LNCaP clone FGC (cell line): ENCODE results near the gene TMEM52.

ENCODE experiments used
- DNase-seq: peaks from one replicate; pipeline ENCODE4 v3.0.0-alpha.2; 2011; ENCODE audit warnings: low read depth
- H3K4me3 ChIP-seq: 2 replicates; pipeline ENCODE4 v1.5.1; 2011; ENCODE audit warnings: mild to moderate bottlenecking, low read depth, low read length, control low read depth
- TF ChIP-seq, protein P1 (sequence below): IDR thresholded peaks from 2 replicates; pipeline ENCODE4 v1.5.1; 2012; ENCODE audit warnings: mild to moderate bottlenecking; ENCODE audit not compliant: control insufficient read depth, insufficient read depth; ENCODE audit errors: extremely low read depth

Gene TMEM52

DNA sequence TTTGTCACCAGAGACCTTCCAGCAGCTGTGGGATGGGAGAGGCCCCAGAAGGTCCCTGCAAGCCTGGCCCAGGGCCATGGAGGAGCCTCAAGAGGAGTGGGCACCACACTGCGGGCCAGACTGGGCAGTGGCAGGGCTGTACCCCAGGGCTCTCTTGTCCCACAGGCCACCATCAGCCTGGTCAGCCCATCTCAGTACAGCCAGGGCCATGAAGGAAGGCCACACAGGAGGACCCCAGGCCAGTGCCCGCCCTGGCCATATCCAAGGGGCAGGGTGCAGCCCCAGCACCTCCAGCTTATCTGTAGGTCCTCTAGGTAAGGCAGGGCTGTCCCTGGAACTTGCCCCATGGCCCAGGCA lies 25.1 kb downstream of the TMEM52 start:
- DNase-seq, result no peak
- no peak overlapping the region for H3K4me3 ChIP-seq
- TF ChIP-seq, protein P1, sequence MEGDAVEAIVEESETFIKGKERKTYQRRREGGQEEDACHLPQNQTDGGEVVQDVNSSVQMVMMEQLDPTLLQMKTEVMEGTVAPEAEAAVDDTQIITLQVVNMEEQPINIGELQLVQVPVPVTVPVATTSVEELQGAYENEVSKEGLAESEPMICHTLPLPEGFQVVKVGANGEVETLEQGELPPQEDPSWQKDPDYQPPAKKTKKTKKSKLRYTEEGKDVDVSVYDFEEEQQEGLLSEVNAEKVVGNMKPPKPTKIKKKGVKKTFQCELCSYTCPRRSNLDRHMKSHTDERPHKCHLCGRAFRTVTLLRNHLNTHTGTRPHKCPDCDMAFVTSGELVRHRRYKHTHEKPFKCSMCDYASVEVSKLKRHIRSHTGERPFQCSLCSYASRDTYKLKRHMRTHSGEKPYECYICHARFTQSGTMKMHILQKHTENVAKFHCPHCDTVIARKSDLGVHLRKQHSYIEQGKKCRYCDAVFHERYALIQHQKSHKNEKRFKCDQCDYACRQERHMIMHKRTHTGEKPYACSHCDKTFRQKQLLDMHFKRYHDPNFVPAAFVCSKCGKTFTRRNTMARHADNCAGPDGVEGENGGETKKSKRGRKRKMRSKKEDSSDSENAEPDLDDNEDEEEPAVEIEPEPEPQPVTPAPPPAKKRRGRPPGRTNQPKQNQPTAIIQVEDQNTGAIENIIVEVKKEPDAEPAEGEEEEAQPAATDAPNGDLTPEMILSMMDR, result no peak

DNA sequence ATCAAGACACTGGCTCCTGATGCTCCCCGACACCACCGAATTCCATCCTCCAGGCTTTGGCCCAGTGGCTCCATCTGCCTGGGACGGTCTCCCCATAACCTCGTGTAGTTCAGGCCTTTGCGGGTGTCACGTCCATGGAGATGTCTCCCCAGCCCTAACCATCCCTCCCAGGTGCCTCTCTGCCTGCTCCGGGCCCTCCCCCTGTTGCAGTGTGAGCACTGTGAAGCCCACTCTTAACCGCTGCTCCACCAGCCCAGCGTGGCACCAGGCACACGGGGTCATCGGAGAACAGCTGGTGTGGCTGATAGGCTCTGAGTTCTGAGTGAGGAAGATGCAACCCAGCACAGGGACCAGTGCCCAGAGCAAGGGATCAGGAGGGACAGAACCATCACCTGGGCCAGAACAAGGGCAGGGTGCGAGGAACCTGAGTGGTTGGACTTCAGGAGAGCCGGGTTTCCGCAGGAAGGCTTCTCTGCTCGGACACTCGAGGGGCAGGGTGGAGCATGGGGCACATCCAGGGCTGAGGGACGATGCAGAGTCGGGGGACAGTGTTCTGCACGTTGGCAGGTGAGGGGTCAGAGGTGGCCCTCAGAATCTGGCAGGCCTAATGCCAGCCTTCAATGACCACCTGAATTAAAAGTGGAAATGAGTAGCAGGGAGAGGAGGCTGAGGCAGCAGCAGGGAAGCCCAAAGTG lies 25.6 kb downstream of the TMEM52 start:
- H3K4me3 ChIP-seq, result no peak overlapping the region
- TF ChIP-seq, protein P1, result no peak
- DNase-seq, result no peak

DNA sequence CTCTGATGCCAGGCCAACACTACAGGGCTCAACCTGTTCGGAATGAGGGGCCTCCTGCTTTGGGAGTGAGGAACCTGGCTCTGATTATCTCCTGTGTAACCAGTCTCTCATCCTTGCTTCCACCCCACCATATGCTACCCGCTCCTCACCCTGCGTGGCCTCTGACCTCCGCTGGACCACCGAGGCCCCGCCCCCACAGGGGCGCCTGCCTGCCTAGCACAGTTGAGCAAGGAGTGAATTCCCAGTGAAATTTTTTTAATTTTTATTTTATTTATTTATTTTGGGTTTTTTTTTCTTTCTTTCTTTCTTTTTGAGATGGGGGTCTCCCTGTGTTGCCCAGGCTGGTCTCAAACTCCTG lies 26.3 kb downstream of the TMEM52 start:
- peak overlapping the region; percentile 61 for H3K4me3 ChIP-seq
- DNase-seq, result no peak
- TF ChIP-seq, protein P1, result no peak

DNA sequence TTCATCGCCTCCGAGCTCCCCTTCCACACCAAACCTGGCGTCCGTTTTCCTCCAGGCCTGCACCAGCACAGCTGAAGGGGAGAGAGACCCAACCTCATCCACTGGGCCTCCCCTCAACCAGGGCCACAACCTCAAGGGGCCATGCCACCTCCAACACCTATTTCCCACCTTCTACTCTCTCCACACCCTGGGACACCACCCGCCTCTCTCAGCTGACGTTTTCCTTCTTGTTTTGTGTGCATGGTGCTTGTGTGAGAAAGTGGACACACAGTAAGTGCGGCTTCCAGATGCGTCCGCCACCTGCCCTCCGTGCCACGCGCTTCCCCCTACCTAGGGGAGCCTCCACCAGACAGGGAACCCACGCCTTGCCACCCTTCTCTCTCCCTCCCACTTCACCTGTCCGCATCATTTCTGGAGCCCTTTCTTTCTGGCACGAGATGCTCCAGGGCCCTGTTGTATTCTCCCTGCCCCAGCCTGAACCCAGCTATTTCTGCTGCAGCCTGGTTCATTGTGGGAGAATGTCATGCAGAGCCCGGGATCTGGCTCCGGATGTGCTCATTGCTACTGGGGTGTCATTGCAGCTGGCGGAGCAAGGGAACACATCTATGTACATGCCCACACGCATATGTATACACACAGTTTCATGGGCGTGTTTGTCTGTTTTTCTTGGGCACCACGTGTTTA lies 26.9 kb downstream of the TMEM52 start:
- H3K4me3 ChIP-seq, result peak overlapping the region; percentile 61
- DNase-seq, result peak; percentile 51
- TF ChIP-seq, protein P1, result no peak

DNA sequence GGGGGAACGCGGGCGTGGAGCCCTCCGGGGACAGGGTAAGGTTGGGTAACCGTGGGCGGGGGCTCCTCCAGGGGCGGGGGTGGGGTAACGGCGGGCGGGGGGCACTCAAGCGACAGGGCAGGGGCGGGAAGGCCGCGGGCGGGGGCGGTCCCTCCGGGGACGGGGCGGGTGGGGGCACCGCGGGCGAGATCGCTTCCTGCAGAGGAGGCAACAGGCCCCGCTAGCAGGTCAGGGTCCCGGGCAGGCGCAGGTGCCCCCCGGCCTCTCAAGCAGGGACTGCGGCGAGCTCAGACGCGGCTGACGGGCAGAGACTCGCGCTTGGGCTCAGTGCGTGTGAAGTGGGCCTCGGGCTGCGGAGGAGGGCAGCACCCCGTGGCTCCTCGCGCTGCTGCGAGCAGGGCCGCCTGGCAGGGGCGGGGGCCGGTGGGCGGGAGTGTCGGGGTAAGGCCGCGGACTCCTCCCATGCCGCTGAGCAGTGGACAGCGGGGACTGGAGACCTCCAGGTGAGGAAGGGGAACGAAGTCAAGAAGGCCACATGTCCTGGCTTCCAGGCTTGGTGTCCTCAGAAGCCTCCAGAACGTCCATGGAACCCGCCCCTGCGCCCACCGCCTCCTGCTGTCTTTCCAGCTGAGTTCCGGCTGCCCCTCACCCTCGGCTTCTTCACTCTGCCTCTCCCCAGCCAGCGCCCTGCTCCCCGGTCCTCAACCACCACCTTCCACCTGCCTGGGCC lies 27.6 kb downstream of the TMEM52 start:
- peak overlapping the region; percentile 61 for H3K4me3 ChIP-seq
- TF ChIP-seq, protein P1, result no peak
- DNase-seq, result no peak

DNA sequence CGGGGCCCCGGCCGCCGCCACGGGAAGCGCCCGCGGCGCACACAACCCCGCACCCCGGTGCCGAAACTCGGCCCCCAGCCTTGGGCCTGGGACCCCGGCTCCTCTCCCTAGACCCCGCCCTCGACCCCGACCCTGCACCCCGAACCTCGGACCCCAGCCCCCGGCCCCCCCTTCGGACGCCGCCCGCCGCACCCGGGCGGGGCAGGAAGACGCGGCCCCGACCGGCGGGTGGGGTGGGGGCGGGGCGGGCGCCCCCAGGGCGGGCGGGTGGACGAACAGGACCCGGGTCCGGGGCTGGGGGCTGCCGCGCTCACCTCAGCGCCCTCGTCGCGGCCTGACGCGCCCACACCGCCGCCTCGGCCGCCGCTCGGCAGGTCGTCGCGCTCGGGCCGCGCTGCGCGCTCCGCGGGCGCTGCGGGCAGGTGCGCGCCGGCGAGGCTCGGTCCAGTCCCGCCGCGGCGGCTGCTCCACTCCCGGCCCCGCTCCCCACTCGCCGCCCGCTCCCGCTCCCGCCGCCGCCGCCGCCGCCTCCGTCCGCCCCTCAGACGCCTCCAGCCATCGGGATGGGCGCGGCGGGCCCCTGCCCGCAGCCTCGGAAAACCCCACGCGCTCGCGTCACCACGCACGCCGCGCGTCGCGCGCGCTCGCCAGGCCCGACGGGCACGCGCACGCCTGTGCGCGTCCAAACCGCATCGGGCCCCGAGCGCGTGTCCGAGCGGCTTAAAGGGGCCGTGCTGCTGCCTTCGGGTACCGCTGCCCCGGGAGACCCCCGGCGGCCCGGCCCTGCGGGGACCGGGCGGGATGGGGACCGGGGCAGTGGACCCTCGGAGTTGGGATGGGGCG lies 28.4 kb downstream of the TMEM52 start, which contains the start of gene GNB1:
TSS of gene GNB1 (minus strand) at position 582 of the 843 bp plus-strand sequence. CDS start 65,634 bp downstream, outside the sequence.
- TF ChIP-seq, protein P1, result no peak
- peak; percentile 37 for DNase-seq
- H3K4me3 ChIP-seq, result peak within 1 kb of the TSS; percentile 78
